ENCODE measurements around the gene CLEC20A. TPM values are rescaled to one million over a fixed set of nuclear protein-coding genes. Genes with fewer than 3 reads are reported as not detected.

Gene CLEC20A
- total and polyA plus RNA-seq, 7 donors = 0.22 TPM; not detected in 6

GRCh38 chr1:178531887-178532286 is 35.1 kb upstream of the CLEC20A start:
- Histone ChIP-seq H3K9me3 (no peaks in the 10 kb centered on the region), H3K4me1 (no peaks in the 10 kb centered on the region), H3K27ac (no peak overlapping the region), H3K27me3 (ENCODE audit: insufficient read depth in 3 of 3, low read length in 2 of 3) (no peaks in the 10 kb centered on the region), H3K4me3 (no peak overlapping the region), H3K36me3 (ENCODE audit: insufficient read depth in 1 of 2, low read depth in 1 of 2) (no peaks in the 10 kb centered on the region)
- ATAC-seq = no peak
- intact Hi-C loops (cut with DNase I) = loop anchor here (5.0 to 10.0 kb wide), 2 partner anchors 333 to 485 kb away; no protein-coding TSS in a partner anchor
- no peak for TF ChIP-seq CTCF (IDR thresholded peaks at IDR 0.05)
- DNase-seq = no peak
- WGBS, 3 donors = 53 to 62% (median 53%) methylated on average over 10 of the region's 10 CpGs

GRCh38 chr1:178530502-178530901 is 33.7 kb upstream of the CLEC20A start:
- no peak for ATAC-seq
- Histone ChIP-seq H3K36me3 (ENCODE audit: insufficient read depth in 1 of 2, low read depth in 1 of 2) (no peaks in the 10 kb centered on the region), H3K4me1 (no peaks in the 10 kb centered on the region), H3K27me3 (ENCODE audit: insufficient read depth in 3 of 3, low read length in 2 of 3) (no peaks in the 10 kb centered on the region), H3K9me3 (no peaks in the 10 kb centered on the region), H3K4me3 (no peak overlapping the region), H3K27ac (no peak overlapping the region)
- intact Hi-C loops (cut with DNase I) = loop anchor here (5.0 to 10.0 kb wide), 2 partner anchors 334 to 487 kb away; no protein-coding TSS in a partner anchor
- 95 to 98% (median 98%) methylated on average over 3 of the region's 3 CpGs for WGBS, 3 donors
- no peak for DNase-seq
- no peak for TF ChIP-seq CTCF (IDR thresholded peaks at IDR 0.05)

- no peak for DNase-seq
- Histone ChIP-seq H3K4me1 (no peaks in the 10 kb centered on the region), H3K27ac (no peak overlapping the region), H3K36me3 (ENCODE audit: insufficient read depth in 1 of 2, low read depth in 1 of 2) (no peaks in the 10 kb centered on the region), H3K9me3 (no peaks in the 10 kb centered on the region), H3K27me3 (ENCODE audit: insufficient read depth in 3 of 3, low read length in 2 of 3) (no peaks in the 10 kb centered on the region), H3K4me3 (no peak overlapping the region)
- 65 to 77% (median 65%) methylated on average over 2 of the region's 2 CpGs for WGBS, 3 donors
- TF ChIP-seq CTCF (IDR thresholded peaks at IDR 0.05) = no peak
- ATAC-seq = peak in 3 of 4 donors; percentile 33 to 57 (median 42)
- intact Hi-C loops (cut with DNase I) = loop anchor here (5.0 to 10.0 kb wide), 2 partner anchors 335 to 487 kb away; no protein-coding TSS in a partner anchor
Observed at GRCh38 chr1:178530037-178530402, 33.3 kb upstream of the CLEC20A start.

- WGBS, 3 donors = 90 to 93% (median 91%) methylated on average over 8 of the region's 8 CpGs
- Histone ChIP-seq H3K9me3 (no peaks in the 10 kb centered on the region), H3K4me3 (no peak overlapping the region), H3K4me1 (no peaks in the 10 kb centered on the region), H3K36me3 (ENCODE audit: insufficient read depth in 1 of 2, low read depth in 1 of 2) (no peaks in the 10 kb centered on the region), H3K27me3 (ENCODE audit: insufficient read depth in 3 of 3, low read length in 2 of 3) (no peaks in the 10 kb centered on the region), H3K27ac (no peak overlapping the region)
- no peak for ATAC-seq
- no peak for DNase-seq
- TF ChIP-seq CTCF (IDR thresholded peaks at IDR 0.05) = no peak
- intact Hi-C loops (cut with DNase I) = loop anchor here (5.0 to 10.0 kb wide), 2 partner anchors 335 to 488 kb away; no protein-coding TSS in a partner anchor
Observed at GRCh38 chr1:178529364-178530036, 32.7 kb upstream of the CLEC20A start.

- intact Hi-C loops (cut with DNase I) = no loop called here
- ATAC-seq = no peak
Observed at GRCh38 chr1:178528953-178529335, 32.2 kb upstream of the CLEC20A start.

More at GRCh38 chr1:178528953-178529335, 32.2 kb upstream of the CLEC20A start:
- TF ChIP-seq CTCF (IDR thresholded peaks at IDR 0.05) = no peak
- Histone ChIP-seq H3K36me3 (ENCODE audit: insufficient read depth in 1 of 2, low read depth in 1 of 2) (no peaks in the 10 kb centered on the region), H3K9me3 (no peaks in the 10 kb centered on the region), H3K4me3 (no peak overlapping the region), H3K27me3 (ENCODE audit: insufficient read depth in 3 of 3, low read length in 2 of 3) (no peaks in the 10 kb centered on the region), H3K4me1 (no peaks in the 10 kb centered on the region), H3K27ac (no peak overlapping the region)
- DNase-seq = no peak
- 36 to 52% (median 44%) methylated on average over 4 of the region's 4 CpGs for WGBS, 3 donors

All from psoas muscle (tissue), 8 donors.